ENCODE measurements around the gene WDR70.
A peak's percentile ranks its signal among the peaks of the same experiment; 100 is the strongest.

The WDR70 gene

DNA sequence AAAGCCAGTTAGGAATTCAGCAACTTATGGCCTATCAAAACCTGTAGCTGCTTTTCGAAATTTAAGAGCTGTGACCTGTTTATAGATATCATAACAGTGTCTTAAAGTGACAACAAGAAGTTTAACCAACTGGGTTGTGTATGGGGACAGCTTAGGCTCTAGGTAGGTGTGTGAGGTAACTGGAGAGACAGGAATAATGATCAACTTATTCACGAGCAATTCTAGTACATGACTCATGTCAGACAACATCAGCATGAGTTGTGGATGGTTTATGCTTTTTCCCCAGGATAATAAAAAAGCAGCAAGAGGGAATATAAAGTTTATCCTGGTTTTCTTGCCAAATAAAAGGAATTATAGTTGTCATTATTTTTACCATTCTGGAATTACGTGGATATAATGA, 372.1 kb downstream of the WDR70 start:
- Histone ChIP-seq H3K4ac (ENCODE audit: low read depth, low read length) (no peak overlapping the region), H3K9ac (ENCODE audit: low read length) (no peak overlapping the region), H2BK120ac (ENCODE audit: low read depth, low read length) (no peak overlapping the region), H3K4me3 (ENCODE audit: low read length) (no peak overlapping the region), H3K27me3 (ENCODE audit: insufficient read depth, low read length, poor library complexity) (no peaks in the 10 kb centered on the region), H3K23ac (ENCODE audit: low read length) (no peak overlapping the region), H3K36me3 (ENCODE audit: control insufficient read depth, insufficient read depth, low read length) (no peaks in the 10 kb centered on the region), H4K5ac (ENCODE audit: low read length) (no peak overlapping the region), H2BK15ac (replicated peaks; ENCODE audit: low read depth) (no peak overlapping the region), H3K56ac (ENCODE audit: low read length) (no peak overlapping the region), H2AK5ac (ENCODE audit: low read length) (no peak overlapping the region), H3K27ac (ENCODE audit: low read depth, low read length) (no peak overlapping the region), H3K79me1 (ENCODE audit: low read length) (no peaks in the 10 kb centered on the region), H3K18ac (ENCODE audit: low read length) (no peak overlapping the region), H3K4me1 (ENCODE audit: control insufficient read depth, low read depth, low read length) (no peaks in the 10 kb centered on the region), H2BK5ac (ENCODE audit: low read length) (no peak overlapping the region), H4K8ac (ENCODE audit: low read depth, low read length) (no peak overlapping the region), H3K79me2 (ENCODE audit: control insufficient read depth, insufficient read depth, low read length) (no peaks in the 10 kb centered on the region), H3K4me2 (ENCODE audit: low read length) (no peak overlapping the region)
- WGBS (ENCODE audit: extremely low coverage, insufficient coverage, low lambda C conversion rate): no CpG with 5 or more reads among the region's 3 CpGs
- DNase-seq: no peak

DNA sequence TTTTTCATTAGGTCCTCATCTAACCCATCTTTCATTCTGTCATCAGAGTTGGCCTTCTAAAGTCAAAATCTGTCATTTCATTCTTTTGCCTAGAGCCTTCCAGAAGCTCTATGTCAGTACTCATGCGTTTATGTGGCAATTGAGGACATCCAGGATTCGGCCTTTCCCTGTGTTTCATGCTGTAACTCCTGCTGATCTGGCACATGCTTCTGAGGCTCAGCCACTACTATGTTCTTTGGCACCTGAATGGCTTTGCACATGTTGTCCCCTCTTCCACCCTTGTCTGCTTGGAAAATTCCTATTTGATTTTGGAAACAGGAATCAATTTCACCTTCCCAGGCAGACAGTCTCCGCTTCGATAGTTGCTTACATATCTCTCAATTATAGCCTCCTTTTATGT, 375.9 kb downstream of the WDR70 start:
- no peak overlapping the region for H3K4me3 ChIP-seq (ENCODE audit: low read length)
- no peak overlapping the region for H3K56ac ChIP-seq (ENCODE audit: low read length)
- no peaks in the 10 kb centered on the region for H3K4me1 ChIP-seq (ENCODE audit: control insufficient read depth, low read depth, low read length)
- no peak overlapping the region for H4K8ac ChIP-seq (ENCODE audit: low read depth, low read length)
- H3K27me3 ChIP-seq (ENCODE audit: insufficient read depth, low read length, poor library complexity): no peaks in the 10 kb centered on the region
- H3K23ac ChIP-seq (ENCODE audit: low read length): peak overlapping the region; percentile 20
- no peaks in the 10 kb centered on the region for H3K36me3 ChIP-seq (ENCODE audit: control insufficient read depth, insufficient read depth, low read length)
- no peak overlapping the region for H3K4ac ChIP-seq (ENCODE audit: low read depth, low read length)
- no CpG with 5 or more reads among the region's 4 CpGs for WGBS (ENCODE audit: extremely low coverage, insufficient coverage, low lambda C conversion rate)
- no peak overlapping the region for H2BK15ac ChIP-seq (replicated peaks; ENCODE audit: low read depth)
- H3K79me2 ChIP-seq (ENCODE audit: control insufficient read depth, insufficient read depth, low read length): no peaks in the 10 kb centered on the region
- no peak for DNase-seq
- H3K9ac ChIP-seq (ENCODE audit: low read length): no peak overlapping the region
- H2BK120ac ChIP-seq (ENCODE audit: low read depth, low read length): no peak overlapping the region
- H2AK5ac ChIP-seq (ENCODE audit: low read length): no peak overlapping the region
- no peak overlapping the region for H3K4me2 ChIP-seq (ENCODE audit: low read length)
- H3K79me1 ChIP-seq (ENCODE audit: low read length): no peaks in the 10 kb centered on the region
- H2BK5ac ChIP-seq (ENCODE audit: low read length): no peak overlapping the region
- H3K18ac ChIP-seq (ENCODE audit: low read length): no peak overlapping the region
- H4K5ac ChIP-seq (ENCODE audit: low read length): no peak overlapping the region
- no peak overlapping the region for H3K27ac ChIP-seq (ENCODE audit: low read depth, low read length)

DNA sequence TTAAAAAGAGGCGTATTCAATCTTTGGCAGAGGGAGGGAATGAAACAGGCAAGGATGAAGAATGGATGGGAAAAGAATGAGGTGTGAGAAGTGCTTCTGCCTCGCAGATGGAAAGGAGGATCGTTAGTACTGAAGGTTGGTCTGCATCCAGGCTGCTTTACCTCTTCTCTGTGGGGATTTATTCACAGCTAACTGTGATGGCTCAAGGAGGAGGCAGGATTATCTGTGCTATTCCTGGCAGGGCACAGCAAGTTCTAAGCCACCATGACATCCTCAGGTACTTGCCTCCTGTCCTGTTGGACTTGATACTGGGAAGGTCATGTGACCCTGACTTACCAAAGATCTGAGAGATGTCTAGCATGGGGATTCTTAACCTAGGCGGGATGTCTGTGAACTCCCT, 376.5 kb downstream of the WDR70 start:
- Histone ChIP-seq H3K4me1 (ENCODE audit: control insufficient read depth, low read depth, low read length) (no peaks in the 10 kb centered on the region), H3K4ac (ENCODE audit: low read depth, low read length) (no peak overlapping the region), H3K27me3 (ENCODE audit: insufficient read depth, low read length, poor library complexity) (no peaks in the 10 kb centered on the region), H3K23ac (ENCODE audit: low read length) (no peak overlapping the region), H4K8ac (ENCODE audit: low read depth, low read length) (no peak overlapping the region), H2AK5ac (ENCODE audit: low read length) (no peak overlapping the region), H3K9ac (ENCODE audit: low read length) (no peak overlapping the region), H4K5ac (ENCODE audit: low read length) (no peak overlapping the region), H3K79me2 (ENCODE audit: control insufficient read depth, insufficient read depth, low read length) (no peaks in the 10 kb centered on the region), H3K56ac (ENCODE audit: low read length) (no peak overlapping the region), H3K4me3 (ENCODE audit: low read length) (no peak overlapping the region), H3K4me2 (ENCODE audit: low read length) (no peak overlapping the region), H3K27ac (ENCODE audit: low read depth, low read length) (no peak overlapping the region), H3K36me3 (ENCODE audit: control insufficient read depth, insufficient read depth, low read length) (no peaks in the 10 kb centered on the region), H2BK15ac (replicated peaks; ENCODE audit: low read depth) (no peak overlapping the region), H3K79me1 (ENCODE audit: low read length) (no peaks in the 10 kb centered on the region), H2BK120ac (ENCODE audit: low read depth, low read length) (no peak overlapping the region), H2BK5ac (ENCODE audit: low read length) (no peak overlapping the region), H3K18ac (ENCODE audit: low read length) (no peak overlapping the region)
- no CpG with 5 or more reads among the region's 4 CpGs for WGBS (ENCODE audit: extremely low coverage, insufficient coverage, low lambda C conversion rate)
- DNase-seq: no peak

DNA sequence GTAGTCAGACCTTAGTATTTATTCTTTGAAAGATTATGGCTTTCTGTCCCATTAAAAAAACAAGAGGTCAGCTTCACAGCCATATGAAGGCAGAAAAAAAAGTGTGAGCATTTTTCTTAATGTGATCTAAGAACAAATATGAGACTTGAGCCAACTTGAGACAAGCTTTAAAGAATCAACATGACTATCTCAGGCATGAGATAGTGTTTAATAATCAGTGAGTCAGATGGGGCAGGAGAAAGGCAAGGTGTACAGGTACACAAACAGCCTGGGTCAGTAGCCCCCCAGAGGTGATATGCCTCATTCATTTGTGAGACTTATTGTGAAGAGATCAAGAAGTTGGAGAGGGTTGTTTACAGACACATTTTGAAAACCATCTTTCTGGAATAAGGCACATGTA, 377.1 kb downstream of the WDR70 start:
- Histone ChIP-seq H3K4ac (ENCODE audit: low read depth, low read length) (no peak overlapping the region), H2AK5ac (ENCODE audit: low read length) (no peak overlapping the region), H3K56ac (ENCODE audit: low read length) (no peak overlapping the region), H3K4me2 (ENCODE audit: low read length) (no peak overlapping the region), H3K4me1 (ENCODE audit: control insufficient read depth, low read depth, low read length) (no peaks in the 10 kb centered on the region), H3K9ac (ENCODE audit: low read length) (no peak overlapping the region), H4K5ac (ENCODE audit: low read length) (no peak overlapping the region), H4K8ac (ENCODE audit: low read depth, low read length) (no peak overlapping the region), H3K4me3 (ENCODE audit: low read length) (no peak overlapping the region), H3K23ac (ENCODE audit: low read length) (no peak overlapping the region), H3K27me3 (ENCODE audit: insufficient read depth, low read length, poor library complexity) (no peaks in the 10 kb centered on the region), H2BK5ac (ENCODE audit: low read length) (no peak overlapping the region), H3K36me3 (ENCODE audit: control insufficient read depth, insufficient read depth, low read length) (no peaks in the 10 kb centered on the region), H3K79me1 (ENCODE audit: low read length) (no peaks in the 10 kb centered on the region), H3K27ac (ENCODE audit: low read depth, low read length) (no peak overlapping the region), H2BK120ac (ENCODE audit: low read depth, low read length) (no peak overlapping the region), H2BK15ac (replicated peaks; ENCODE audit: low read depth) (no peak overlapping the region), H3K79me2 (ENCODE audit: control insufficient read depth, insufficient read depth, low read length) (no peaks in the 10 kb centered on the region), H3K18ac (ENCODE audit: low read length) (no peak overlapping the region)
- no peak for DNase-seq

DNA sequence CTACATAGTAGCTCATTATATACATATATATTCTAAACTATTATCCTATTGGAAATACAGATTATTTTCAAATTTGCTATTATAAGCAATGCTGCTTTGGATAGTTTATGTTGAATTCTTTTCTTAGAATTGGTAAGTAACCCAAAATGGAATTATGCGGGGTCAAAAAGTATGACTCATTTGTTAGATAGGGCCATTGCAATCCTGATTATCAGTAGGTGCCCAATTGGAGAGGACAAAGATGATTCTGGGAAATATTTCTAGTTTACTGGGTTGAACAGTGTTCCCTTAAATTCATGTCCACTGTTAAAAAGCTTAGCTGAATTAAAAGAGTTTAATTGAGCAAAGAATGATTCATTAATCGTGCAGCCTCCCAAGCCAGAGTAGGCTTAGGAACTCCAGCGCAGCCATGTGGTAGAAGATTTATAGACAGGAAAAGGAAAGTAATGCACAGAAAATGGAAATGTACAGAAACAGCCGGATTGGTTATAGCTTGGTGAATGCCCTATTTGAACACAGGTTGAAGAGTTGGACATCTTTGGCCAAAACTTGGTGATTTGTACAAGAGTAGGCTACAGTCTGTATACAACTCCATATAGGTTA, 379.0 kb downstream of the WDR70 start:
- H3K4ac ChIP-seq (ENCODE audit: low read depth, low read length): no peak overlapping the region
- no peaks in the 10 kb centered on the region for H3K4me1 ChIP-seq (ENCODE audit: control insufficient read depth, low read depth, low read length)
- no peak overlapping the region for H3K18ac ChIP-seq (ENCODE audit: low read length)
- H2BK15ac ChIP-seq (replicated peaks; ENCODE audit: low read depth): no peak overlapping the region
- no peak overlapping the region for H2BK5ac ChIP-seq (ENCODE audit: low read length)
- no peak overlapping the region for H3K23ac ChIP-seq (ENCODE audit: low read length)
- H3K4me3 ChIP-seq (ENCODE audit: low read length): no peak overlapping the region
- H3K4me2 ChIP-seq (ENCODE audit: low read length): no peak overlapping the region
- H3K27ac ChIP-seq (ENCODE audit: low read depth, low read length): no peak overlapping the region
- H2AK5ac ChIP-seq (ENCODE audit: low read length): no peak overlapping the region
- no CpG with 5 or more reads among the region's 4 CpGs for WGBS (ENCODE audit: extremely low coverage, insufficient coverage, low lambda C conversion rate)
- no peak overlapping the region for H3K56ac ChIP-seq (ENCODE audit: low read length)
- no peak overlapping the region for H4K8ac ChIP-seq (ENCODE audit: low read depth, low read length)
- no peak overlapping the region for H2BK120ac ChIP-seq (ENCODE audit: low read depth, low read length)
- no peak for DNase-seq
- no peak overlapping the region for H3K9ac ChIP-seq (ENCODE audit: low read length)
- H4K5ac ChIP-seq (ENCODE audit: low read length): no peak overlapping the region
- no peaks in the 10 kb centered on the region for H3K79me1 ChIP-seq (ENCODE audit: low read length)
- no peaks in the 10 kb centered on the region for H3K36me3 ChIP-seq (ENCODE audit: control insufficient read depth, insufficient read depth, low read length)
- H3K79me2 ChIP-seq (ENCODE audit: control insufficient read depth, insufficient read depth, low read length): no peaks in the 10 kb centered on the region
- no peaks in the 10 kb centered on the region for H3K27me3 ChIP-seq (ENCODE audit: insufficient read depth, low read length, poor library complexity)

DNA sequence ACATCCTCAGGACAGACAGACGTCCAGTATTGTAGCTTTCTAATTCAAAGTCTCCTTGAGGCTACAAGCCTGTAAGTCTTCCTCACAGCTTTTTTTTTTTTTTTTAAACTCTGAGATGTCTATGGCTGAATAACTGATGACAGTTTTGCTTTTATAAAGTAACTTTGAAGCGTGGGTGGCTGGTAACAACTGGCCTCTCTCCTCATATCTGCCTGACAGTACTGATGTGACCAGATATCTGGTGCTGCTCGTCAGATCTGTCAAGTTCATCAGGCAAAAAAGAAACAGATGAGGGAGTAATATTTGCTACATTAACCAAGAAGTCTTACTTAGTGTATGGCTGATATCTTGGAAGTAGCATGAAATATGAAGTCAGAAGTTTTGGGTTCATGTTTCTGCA, 388.1 kb downstream of the WDR70 start:
- WGBS (ENCODE audit: extremely low coverage, insufficient coverage, low lambda C conversion rate): no CpG with 5 or more reads among the region's 3 CpGs
- no peak overlapping the region for H2BK120ac ChIP-seq (ENCODE audit: low read depth, low read length)

More for the DNA sequence above, 388.1 kb downstream of the WDR70 start:
- H2BK5ac ChIP-seq (ENCODE audit: low read length): no peak overlapping the region
- no peak overlapping the region for H3K27ac ChIP-seq (ENCODE audit: low read depth, low read length)
- no peaks in the 10 kb centered on the region for H3K36me3 ChIP-seq (ENCODE audit: control insufficient read depth, insufficient read depth, low read length)
- H4K8ac ChIP-seq (ENCODE audit: low read depth, low read length): no peak overlapping the region
- no peaks in the 10 kb centered on the region for H3K79me1 ChIP-seq (ENCODE audit: low read length)
- no peak overlapping the region for H3K23ac ChIP-seq (ENCODE audit: low read length)
- no peak overlapping the region for H3K18ac ChIP-seq (ENCODE audit: low read length)
- H3K79me2 ChIP-seq (ENCODE audit: control insufficient read depth, insufficient read depth, low read length): no peaks in the 10 kb centered on the region
- H3K4me2 ChIP-seq (ENCODE audit: low read length): no peak overlapping the region
- no peak overlapping the region for H3K4me3 ChIP-seq (ENCODE audit: low read length)
- H3K4ac ChIP-seq (ENCODE audit: low read depth, low read length): no peak overlapping the region
- no peak for DNase-seq
- H3K56ac ChIP-seq (ENCODE audit: low read length): no peak overlapping the region
- no peak overlapping the region for H4K5ac ChIP-seq (ENCODE audit: low read length)
- no peak overlapping the region for H2BK15ac ChIP-seq (replicated peaks; ENCODE audit: low read depth)
- no peaks in the 10 kb centered on the region for H3K27me3 ChIP-seq (ENCODE audit: insufficient read depth, low read length, poor library complexity)
- H3K4me1 ChIP-seq (ENCODE audit: control insufficient read depth, low read depth, low read length): no peaks in the 10 kb centered on the region
- no peak overlapping the region for H3K9ac ChIP-seq (ENCODE audit: low read length)
- H2AK5ac ChIP-seq (ENCODE audit: low read length): no peak overlapping the region
